HepG2 (cell line): ENCODE measurements around the gene BCLAF1. TPM values are rescaled to one million over a fixed set of nuclear protein-coding genes. Genes with fewer than 3 reads are reported as not detected.

Experiments
- BRD4 ChIP-seq: sonication (generic); formaldehyde crosslinking; IDR thresholded peaks from 2 replicates; pipeline ENCODE4 v1.4.0; 2020; ENCODE audit warnings: missing genetic modification reagents
- GLI4 ChIP-seq: sonication (generic); formaldehyde crosslinking; IDR thresholded peaks from 2 replicates; pipeline ENCODE4 v1.5.1; 2020; ENCODE audit warnings: missing genetic modification reagents, mild to moderate bottlenecking, moderate library complexity, borderline replicate concordance
- IKZF1 ChIP-seq: fragments of 450-650 bp; IDR thresholded peaks from 2 replicates; pipeline ENCODE4 v1.7.1; 2016
- KLF15 ChIP-seq: sonication (generic); formaldehyde crosslinking; IDR thresholded peaks from 2 replicates; pipeline ENCODE4 v1.8.1; 2023; ENCODE audit warnings: borderline replicate concordance, mild to moderate bottlenecking, inconsistent platforms, missing genetic modification reagents, mixed read lengths
- MAZ ChIP-seq, 2 experiments: sonication (generic) in 1 of 2; formaldehyde crosslinking in 1 of 2; IDR thresholded peaks; 2 replicates each; pipeline versions ENCODE4 v1.5.0 to v1.6.1; 2012 to 2020; ENCODE audit warnings: low read depth in 2 of 2, mild to moderate bottlenecking in 2 of 2, borderline replicate concordance in 1 of 2, improper control_type of control experiment in 1 of 2, low read length in 1 of 2, missing genetic modification reagents in 1 of 2, moderate library complexity in 1 of 2
- MXI1 ChIP-seq: IDR thresholded peaks from 3 replicates; pipeline ENCODE4 v1.6.1; 2012; ENCODE audit warnings: low read depth, low read length, inconsistent platforms, borderline replicate concordance
- NFATC3 ChIP-seq: sonication (generic); formaldehyde crosslinking; IDR thresholded peaks from 2 replicates; pipeline ENCODE4 v1.5.1; 2020; ENCODE audit warnings: mild to moderate bottlenecking, missing genetic modification reagents
- NPAS2 ChIP-seq: sonication (generic); formaldehyde crosslinking; IDR thresholded peaks from 2 replicates; pipeline ENCODE4 v1.8.0; 2022; ENCODE audit warnings: mild to moderate bottlenecking, missing genetic modification reagents, borderline replicate concordance
- NR1H2 ChIP-seq: sonication (generic); formaldehyde crosslinking; IDR thresholded peaks from 2 replicates; pipeline ENCODE4 v1.8.1; 2022; ENCODE audit warnings: low read depth, missing genetic modification reagents, borderline replicate concordance
- PAX8 ChIP-seq: sonication (generic); formaldehyde crosslinking; IDR thresholded peaks from 2 replicates; pipeline ENCODE4 v1.8.0; 2022; ENCODE audit warnings: mild to moderate bottlenecking, missing genetic modification reagents, borderline replicate concordance
- PCBP1 ChIP-seq: fragments of 200-400 bp; formaldehyde crosslinking; IDR thresholded peaks from 2 replicates; pipeline ENCODE4 v1.6.1; 2017; ENCODE audit warnings: mild to moderate bottlenecking, low read depth, low read length, borderline replicate concordance
- RORA ChIP-seq: sonication (generic); formaldehyde crosslinking; IDR thresholded peaks from 2 replicates; pipeline ENCODE4 v1.5.0; 2020; ENCODE audit warnings: mild to moderate bottlenecking, missing genetic modification reagents, moderate library complexity
- SRSF4 ChIP-seq: fragments of 200-400 bp; formaldehyde crosslinking; IDR thresholded peaks from one replicate; pipeline ENCODE4 v1.6.1; 2018; ENCODE audit warnings: mild to moderate bottlenecking, low read depth, low read length, moderate library complexity; ENCODE audit not compliant: poor library complexity, severe bottlenecking
- TBL1XR1 ChIP-seq: fragments of 150-350 bp; IDR thresholded peaks from 2 replicates; pipeline ENCODE4 v1.6.1; 2014; ENCODE audit warnings: borderline replicate concordance, low read length; ENCODE audit not compliant: partially characterized antibody
- ZNF10 ChIP-seq: sonication (generic); formaldehyde crosslinking; IDR thresholded peaks from 2 replicates; pipeline ENCODE4 v1.4.0; 2020; ENCODE audit warnings: mild to moderate bottlenecking, low read depth, missing genetic modification reagents, borderline replicate concordance
- ZNF101 ChIP-seq: sonication (generic); formaldehyde crosslinking; IDR thresholded peaks from 2 replicates; pipeline ENCODE4 v1.4.0; 2020; ENCODE audit warnings: mild to moderate bottlenecking, low read depth, missing genetic modification reagents, borderline replicate concordance
- ZNF253 ChIP-seq: sonication (generic); formaldehyde crosslinking; IDR thresholded peaks from 2 replicates; pipeline ENCODE4 v1.8.0; 2022; ENCODE audit warnings: mild to moderate bottlenecking, missing genetic modification reagents, borderline replicate concordance
- ZNF326 ChIP-seq: sonication (generic); formaldehyde crosslinking; IDR thresholded peaks from 2 replicates; pipeline ENCODE4 v1.4.0; 2020; ENCODE audit warnings: missing genetic modification reagents, borderline replicate concordance
- ZNF33A ChIP-seq: sonication (generic); formaldehyde crosslinking; IDR thresholded peaks from 2 replicates; pipeline ENCODE4 v1.5.1; 2020; ENCODE audit warnings: missing genetic modification reagents, mild to moderate bottlenecking, moderate library complexity, borderline replicate concordance
- ZNF382 ChIP-seq: sonication (generic); formaldehyde crosslinking; IDR thresholded peaks from 2 replicates; pipeline ENCODE4 v1.5.0; 2020; ENCODE audit warnings: missing genetic modification reagents, mild to moderate bottlenecking, borderline replicate concordance
- ZNF430 ChIP-seq: sonication (generic); formaldehyde crosslinking; IDR thresholded peaks from 2 replicates; pipeline ENCODE4 v1.9.0; 2021; ENCODE audit warnings: mild to moderate bottlenecking, missing genetic modification reagents
- ZNF674 ChIP-seq: sonication (generic); formaldehyde crosslinking; IDR thresholded peaks from 2 replicates; pipeline ENCODE4 v1.5.0; 2020; ENCODE audit warnings: low read depth, mild to moderate bottlenecking, missing genetic modification reagents
- ZNF720 ChIP-seq: sonication (generic); formaldehyde crosslinking; IDR thresholded peaks from 2 replicates; pipeline ENCODE4 v1.4.0; 2020; ENCODE audit warnings: missing genetic modification reagents
- ZNF816 ChIP-seq: sonication (generic); formaldehyde crosslinking; IDR thresholded peaks from 2 replicates; pipeline ENCODE4 v1.8.0; 2022; ENCODE audit warnings: missing genetic modification reagents, mild to moderate bottlenecking, borderline replicate concordance
- polyA plus RNA-seq, 8 experiments: library from polyadenylated mRNA; depleted of rRNA in 3 of 8; stranded (reverse) in 7 of 8; unstranded in 1 of 8; fragments of >200 nt; fragmentation: Illumina TruSeq in 4 of 8; extraction: Trizol in 4 of 8; gene quantifications; 2 replicates each; pipeline versions ENCODE4 v1.2.1 to v1.2.3, GENCODE V29; 2011 to 2016; ENCODE audit warnings: low read depth in 4 of 8, missing spikeins in 1 of 8, mixed read lengths in 1 of 8; ENCODE audit not compliant: insufficient read depth in 1 of 8
- total RNA-seq, 5 experiments: library from RNA; depleted of rRNA; stranded (reverse); fragments of >200 nt; fragmentation: Illumina TruSeq; extraction: Trizol; gene quantifications; 2 replicates each; pipeline ENCODE4 v1.2.3, GENCODE V29; 2016; ENCODE audit warnings: low read depth in 1 of 5
- TF ChIP-seq, protein P1 (sequence below): sonication (generic); formaldehyde crosslinking; IDR thresholded peaks from 2 replicates; pipeline ENCODE4 v1.4.0; 2020; ENCODE audit warnings: missing genetic modification reagents
- TF ChIP-seq, protein P2 (sequence below): sonication (generic); formaldehyde crosslinking; IDR thresholded peaks from 2 replicates; pipeline ENCODE4 v1.4.0; 2020; ENCODE audit warnings: missing genetic modification reagents

BCLAF1 gene
- total and polyA plus RNA-seq, 2 of the 13 experiments (the other 11 are each of a cell fraction or from before 2014, with no cell fraction given) = 55.3 to 292 TPM

DNA sequence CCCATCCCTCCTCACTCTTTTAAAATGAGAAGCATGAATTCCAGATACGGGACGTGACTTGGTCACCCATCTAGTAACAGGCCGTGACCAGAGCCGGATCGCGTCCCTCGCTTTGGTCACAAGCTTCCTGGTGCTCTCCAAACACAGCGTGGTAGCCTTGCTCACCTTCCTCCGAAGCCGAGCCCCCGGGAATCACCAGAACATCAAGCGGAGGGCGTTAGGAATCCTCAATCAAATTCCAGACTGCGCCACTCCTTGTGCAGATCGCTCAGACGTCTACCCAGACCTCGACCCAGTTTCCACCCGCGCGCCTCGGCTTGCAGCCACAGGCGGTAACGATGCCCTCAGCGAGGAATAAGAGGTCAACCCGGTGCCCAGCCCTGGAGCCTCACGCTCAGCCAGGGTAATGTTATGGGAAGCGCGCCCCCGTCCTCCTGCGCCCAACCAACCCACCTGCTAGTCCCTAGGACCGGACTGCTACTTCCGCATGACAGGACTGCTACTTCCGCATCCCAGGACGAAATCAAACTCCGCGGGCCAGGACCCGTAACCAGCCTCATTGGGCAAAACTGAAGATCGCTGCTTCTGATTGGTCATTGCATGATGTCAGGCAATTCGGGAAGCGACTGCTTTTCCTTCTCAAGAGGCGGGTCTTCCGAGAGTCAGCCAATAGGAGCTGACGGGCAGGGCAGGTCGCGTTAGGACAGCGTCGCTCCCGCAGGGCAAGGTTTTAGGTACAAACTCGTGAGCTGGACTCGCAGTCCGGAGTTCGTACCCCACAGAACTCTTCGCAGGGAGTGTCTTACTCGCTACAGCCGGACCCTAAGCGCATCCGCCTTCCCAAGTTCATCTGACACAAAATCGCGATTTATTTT, 39.6 kb downstream of the BCLAF1 start, which contains the start of gene MTFR2 (continued):
- TF ChIP-seq TBL1XR1 = no peak
- TF ChIP-seq ZNF33A (CRISPR knock-in tag) = no peak
- peak; percentile 84; the same call in 1 of the 2 replicates for TF ChIP-seq ZNF816 (CRISPR knock-in tag)
- TF ChIP-seq IKZF1 = no peak
- no peak for TF ChIP-seq NR1H2
- TF ChIP-seq GLI4 = no peak
- TF ChIP-seq NFATC3 (CRISPR knock-in tag) = no peak
- no peak for TF ChIP-seq ZNF101 (CRISPR knock-in tag)
- TF ChIP-seq, protein P1, sequence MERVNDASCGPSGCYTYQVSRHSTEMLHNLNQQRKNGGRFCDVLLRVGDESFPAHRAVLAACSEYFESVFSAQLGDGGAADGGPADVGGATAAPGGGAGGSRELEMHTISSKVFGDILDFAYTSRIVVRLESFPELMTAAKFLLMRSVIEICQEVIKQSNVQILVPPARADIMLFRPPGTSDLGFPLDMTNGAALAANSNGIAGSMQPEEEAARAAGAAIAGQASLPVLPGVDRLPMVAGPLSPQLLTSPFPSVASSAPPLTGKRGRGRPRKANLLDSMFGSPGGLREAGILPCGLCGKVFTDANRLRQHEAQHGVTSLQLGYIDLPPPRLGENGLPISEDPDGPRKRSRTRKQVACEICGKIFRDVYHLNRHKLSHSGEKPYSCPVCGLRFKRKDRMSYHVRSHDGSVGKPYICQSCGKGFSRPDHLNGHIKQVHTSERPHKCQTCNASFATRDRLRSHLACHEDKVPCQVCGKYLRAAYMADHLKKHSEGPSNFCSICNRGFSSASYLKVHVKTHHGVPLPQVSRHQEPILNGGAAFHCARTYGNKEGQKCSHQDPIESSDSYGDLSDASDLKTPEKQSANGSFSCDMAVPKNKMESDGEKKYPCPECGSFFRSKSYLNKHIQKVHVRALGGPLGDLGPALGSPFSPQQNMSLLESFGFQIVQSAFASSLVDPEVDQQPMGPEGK = peak; percentile 52
- no peak for TF ChIP-seq NPAS2 (CRISPR knock-in tag)
- TF ChIP-seq, protein P2, sequence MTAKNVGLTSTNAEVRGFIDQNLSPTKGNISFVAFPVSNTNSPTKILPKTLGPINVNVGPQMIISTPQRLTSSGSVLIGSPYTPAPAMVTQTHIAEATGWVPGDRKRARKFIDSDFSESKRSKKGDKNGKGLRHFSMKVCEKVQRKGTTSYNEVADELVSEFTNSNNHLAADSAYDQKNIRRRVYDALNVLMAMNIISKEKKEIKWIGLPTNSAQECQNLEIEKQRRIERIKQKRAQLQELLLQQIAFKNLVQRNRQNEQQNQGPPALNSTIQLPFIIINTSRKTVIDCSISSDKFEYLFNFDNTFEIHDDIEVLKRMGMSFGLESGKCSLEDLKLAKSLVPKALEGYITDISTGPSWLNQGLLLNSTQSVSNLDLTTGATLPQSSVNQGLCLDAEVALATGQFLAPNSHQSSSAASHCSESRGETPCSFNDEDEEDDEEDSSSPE (CRISPR knock-in tag) = peak; percentile 100
- peak; percentile 30; the same call in 1 of the 2 replicates for TF ChIP-seq ZNF253
- TF ChIP-seq SRSF4 = no peak
- TF ChIP-seq KLF15 = no peak
- peak; percentile 97; the same call in 1 of the 2 replicates for TF ChIP-seq PCBP1
- no peak for TF ChIP-seq ZNF326 (CRISPR knock-in tag)
- 0 out of 2 replicates have a peak, but pooled peaks have one; percentile 10 for TF ChIP-seq MAZ (IDR thresholded peaks at IDR 0.05; ENCODE audit: borderline replicate concordance, low read depth, low read length)
- TF ChIP-seq MAZ (CRISPR knock-in tag; IDR thresholded peaks at IDR 0.05; ENCODE audit: low read depth) = peak; percentile 63; the same call in 1 of the 2 replicates
- no peak for TF ChIP-seq ZNF674 (CRISPR knock-in tag)
- TF ChIP-seq ZNF10 (CRISPR knock-in tag) = no peak
- TF ChIP-seq ZNF382 (CRISPR knock-in tag) = no peak
- no peak for TF ChIP-seq ZNF720 (CRISPR knock-in tag)
- no peak for TF ChIP-seq BRD4 (CRISPR knock-in tag)
- TF ChIP-seq RORA = no peak
- peak; percentile 100 for TF ChIP-seq MXI1
- 0 out of 2 replicates have a peak, but pooled peaks have one; percentile 13 for TF ChIP-seq ZNF430 (CRISPR knock-in tag)
- TF ChIP-seq PAX8 (CRISPR knock-in tag) = no peak
